GM12865 (cell line): ENCODE measurements around the gene HES1.
"Not testable (repeated sequence)": the region's sequence is repeated elsewhere in the genome, so short reads cannot be mapped to it uniquely, and the experiment has no call there.

Experiments used
- DNase-seq: peaks from one replicate; pipeline ENCODE4 v3.0.0; 2010; ENCODE audit warnings: low read depth
- H3K4me3 ChIP-seq: 2 replicates; pipeline ENCODE4 v1.5.1; 2011; ENCODE audit warnings: mild to moderate bottlenecking, low read depth, low read length, control low read depth
- TF ChIP-seq, protein P1 (sequence below): IDR thresholded peaks from 2 replicates; pipeline ENCODE4 v1.5.1; 2011; ENCODE audit warnings: low read length, control low read depth, low read depth, inconsistent platforms; ENCODE audit not compliant: insufficient read depth; ENCODE audit errors: missing control alignments

Gene HES1

DNA sequence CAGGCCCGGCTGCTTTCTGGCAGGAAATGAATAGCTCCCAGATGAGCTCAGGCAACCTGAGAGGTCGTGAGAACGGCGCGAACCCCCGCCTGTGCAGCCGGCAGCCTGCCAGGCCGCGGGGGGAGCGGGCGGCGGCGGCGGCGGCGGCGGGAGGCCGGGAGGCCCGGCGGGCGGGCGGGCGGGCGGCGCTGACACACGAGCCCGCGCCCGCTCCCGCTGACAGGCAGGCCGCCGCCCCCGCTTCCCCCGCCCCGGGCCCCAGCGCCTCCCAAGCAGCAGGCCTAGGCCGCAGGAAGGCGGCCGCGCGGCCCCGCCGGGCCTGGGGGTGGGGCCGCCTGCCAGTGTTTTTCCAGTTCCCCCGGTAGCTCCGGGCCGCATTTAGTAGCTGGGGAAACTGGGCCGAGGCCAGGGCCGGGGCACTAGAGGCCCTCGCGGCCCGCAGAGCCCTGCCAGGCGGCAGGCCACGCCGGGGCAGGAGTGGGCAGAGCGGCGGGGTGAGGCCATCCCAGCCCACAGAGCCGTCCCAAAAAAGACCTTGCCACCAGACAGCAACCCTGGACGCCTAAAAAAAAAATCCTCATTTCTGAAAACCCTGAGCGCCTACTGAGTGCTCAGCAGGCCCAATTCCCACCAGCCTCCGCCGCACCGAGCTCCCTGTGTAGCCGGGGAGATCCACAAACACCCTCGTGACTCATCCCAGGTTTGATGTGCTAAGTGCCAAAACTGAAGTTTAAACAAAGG lies 5.6 kb downstream of the HES1 start:
- peak; percentile 76 for DNase-seq
- H3K4me3 ChIP-seq, result no peak overlapping the region
- TF ChIP-seq, protein P1, sequence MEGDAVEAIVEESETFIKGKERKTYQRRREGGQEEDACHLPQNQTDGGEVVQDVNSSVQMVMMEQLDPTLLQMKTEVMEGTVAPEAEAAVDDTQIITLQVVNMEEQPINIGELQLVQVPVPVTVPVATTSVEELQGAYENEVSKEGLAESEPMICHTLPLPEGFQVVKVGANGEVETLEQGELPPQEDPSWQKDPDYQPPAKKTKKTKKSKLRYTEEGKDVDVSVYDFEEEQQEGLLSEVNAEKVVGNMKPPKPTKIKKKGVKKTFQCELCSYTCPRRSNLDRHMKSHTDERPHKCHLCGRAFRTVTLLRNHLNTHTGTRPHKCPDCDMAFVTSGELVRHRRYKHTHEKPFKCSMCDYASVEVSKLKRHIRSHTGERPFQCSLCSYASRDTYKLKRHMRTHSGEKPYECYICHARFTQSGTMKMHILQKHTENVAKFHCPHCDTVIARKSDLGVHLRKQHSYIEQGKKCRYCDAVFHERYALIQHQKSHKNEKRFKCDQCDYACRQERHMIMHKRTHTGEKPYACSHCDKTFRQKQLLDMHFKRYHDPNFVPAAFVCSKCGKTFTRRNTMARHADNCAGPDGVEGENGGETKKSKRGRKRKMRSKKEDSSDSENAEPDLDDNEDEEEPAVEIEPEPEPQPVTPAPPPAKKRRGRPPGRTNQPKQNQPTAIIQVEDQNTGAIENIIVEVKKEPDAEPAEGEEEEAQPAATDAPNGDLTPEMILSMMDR, result no peak

DNA sequence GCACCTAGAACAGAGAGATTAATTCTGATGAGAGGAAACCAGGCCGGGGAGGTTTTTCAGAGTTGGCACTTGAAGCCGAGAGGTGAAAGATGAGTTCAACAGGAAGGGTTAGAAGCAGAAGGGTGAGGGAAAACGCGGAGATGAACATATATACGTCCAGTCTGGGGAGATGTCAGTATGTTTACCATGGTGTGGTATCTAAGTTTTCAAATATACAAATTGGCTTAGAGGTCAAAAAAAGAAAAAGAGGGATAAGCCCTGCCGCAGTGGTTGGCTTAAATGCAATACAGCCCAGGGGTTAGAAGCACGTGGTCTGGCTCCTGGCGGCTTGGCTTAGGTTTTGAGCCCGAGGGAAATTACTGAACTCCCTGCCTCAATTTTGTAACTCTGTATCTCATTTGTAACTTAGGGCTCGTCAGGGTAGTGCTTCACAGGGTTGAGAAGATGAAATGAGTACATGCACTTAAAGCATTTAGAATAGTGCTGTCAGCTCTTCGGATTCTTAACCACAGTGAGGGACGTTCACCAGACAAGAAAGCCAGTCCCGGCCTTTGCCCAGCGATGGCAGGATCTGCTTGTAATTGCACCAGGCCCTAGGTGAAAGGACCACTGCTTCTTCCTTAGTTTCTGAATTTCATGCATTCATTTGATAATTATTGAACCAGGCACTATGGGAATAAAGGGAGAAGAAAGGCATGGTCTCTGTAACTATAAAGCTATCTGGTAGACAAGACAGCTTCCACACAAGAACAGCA lies 6.4 kb downstream of the HES1 start:
- no peak overlapping the region for H3K4me3 ChIP-seq
- no peak for DNase-seq
- TF ChIP-seq, protein P1, result no peak

DNA sequence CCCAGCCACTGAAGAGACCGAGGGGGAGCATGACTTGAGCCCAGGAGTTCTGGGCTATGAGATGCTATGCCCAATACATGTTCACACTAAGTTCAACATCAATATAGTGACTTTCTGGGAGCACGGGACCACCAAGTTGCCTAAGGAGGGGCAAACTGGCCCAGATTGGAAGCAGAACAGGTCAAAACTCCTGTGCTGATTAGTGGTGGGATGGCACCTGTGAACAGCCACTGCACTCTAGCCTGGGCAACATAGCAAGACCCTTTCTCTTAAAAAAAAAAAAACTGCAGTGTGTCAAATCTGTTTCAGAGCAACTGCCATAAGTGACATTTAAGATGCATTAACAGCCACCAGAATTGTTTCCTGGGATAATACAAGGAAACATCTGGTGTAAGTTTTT lies 9.8 kb downstream of the HES1 start:
- DNase-seq, result no peak
- TF ChIP-seq, protein P1, result no peak
- no peak overlapping the region for H3K4me3 ChIP-seq

DNA sequence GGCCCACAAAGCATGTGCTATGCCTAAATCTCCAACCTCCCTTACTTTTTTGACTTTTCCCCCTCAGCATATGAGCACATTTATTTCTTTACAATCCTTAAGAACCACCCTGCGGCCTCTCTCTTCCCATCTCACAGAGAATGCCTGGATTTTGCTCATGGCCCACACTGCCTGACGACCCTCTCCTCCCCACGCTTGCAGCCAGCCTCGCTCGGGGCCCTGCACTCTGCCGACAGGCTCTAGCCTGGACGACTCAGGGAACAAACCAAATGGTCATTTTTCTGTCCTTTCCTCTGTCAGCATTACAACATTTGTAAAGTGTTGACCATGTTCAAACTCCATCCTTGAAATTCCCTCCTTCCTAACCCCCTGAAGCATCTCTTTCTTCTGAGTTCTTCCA lies 11.7 kb downstream of the HES1 start:
- no peak overlapping the region for H3K4me3 ChIP-seq
- TF ChIP-seq, protein P1, result no peak
- no peak for DNase-seq

DNA sequence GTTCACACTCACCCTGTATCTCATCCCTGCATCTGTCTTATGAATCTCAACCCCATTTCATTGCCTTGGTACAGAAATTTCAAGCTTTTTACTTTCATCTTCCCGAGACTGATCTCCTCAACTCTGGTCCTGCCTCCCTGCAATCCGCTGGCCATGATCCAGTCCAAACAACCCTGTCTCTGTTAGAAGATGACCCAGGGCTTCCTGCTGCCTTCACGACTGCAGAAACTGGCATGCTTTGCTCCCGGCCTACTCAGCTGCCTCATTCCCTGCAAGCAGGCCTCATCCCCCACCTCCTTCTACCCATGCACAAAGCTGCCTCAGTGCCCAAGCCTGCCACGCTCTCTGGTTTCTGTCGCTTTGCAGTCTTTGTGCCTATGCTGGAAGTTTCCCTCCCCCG lies 12.4 kb downstream of the HES1 start:
- TF ChIP-seq, protein P1, result no peak
- no peak overlapping the region for H3K4me3 ChIP-seq
- DNase-seq, result no peak

DNA sequence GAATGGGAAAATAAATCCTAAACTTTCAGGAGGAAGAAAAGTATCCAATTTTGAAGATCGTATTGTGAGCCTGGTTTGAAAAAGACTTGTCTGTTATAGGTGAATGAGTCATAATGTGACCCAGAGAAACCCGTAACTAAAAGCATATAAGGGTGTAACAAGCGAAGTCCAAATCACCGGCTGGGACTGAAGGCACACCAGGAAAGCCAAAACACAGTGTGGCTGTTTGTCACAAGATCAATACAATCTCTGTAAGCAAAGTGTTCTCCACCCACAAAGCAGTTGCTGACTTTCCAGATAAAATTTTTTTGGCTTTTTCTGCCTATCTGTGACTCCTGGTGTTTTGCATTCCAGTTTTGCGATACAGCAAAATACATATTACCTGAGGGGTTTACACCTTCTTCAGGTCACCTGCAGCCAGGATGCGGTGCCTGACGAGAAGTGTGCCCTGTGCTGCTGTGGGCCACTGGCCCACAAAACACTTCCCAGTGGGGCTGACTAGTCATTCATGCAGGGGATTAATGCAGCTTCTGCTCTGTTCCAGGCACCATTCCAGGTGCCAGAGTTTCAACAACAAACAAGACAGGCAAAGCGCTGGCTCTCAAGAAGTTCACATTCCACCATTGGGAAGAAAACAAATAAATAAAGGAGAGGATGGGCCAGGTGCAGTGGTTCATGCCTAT lies 14.4 kb downstream of the HES1 start:
- DNase-seq, result no peak
- TF ChIP-seq, protein P1, result no peak
- no peak overlapping the region for H3K4me3 ChIP-seq

DNA sequence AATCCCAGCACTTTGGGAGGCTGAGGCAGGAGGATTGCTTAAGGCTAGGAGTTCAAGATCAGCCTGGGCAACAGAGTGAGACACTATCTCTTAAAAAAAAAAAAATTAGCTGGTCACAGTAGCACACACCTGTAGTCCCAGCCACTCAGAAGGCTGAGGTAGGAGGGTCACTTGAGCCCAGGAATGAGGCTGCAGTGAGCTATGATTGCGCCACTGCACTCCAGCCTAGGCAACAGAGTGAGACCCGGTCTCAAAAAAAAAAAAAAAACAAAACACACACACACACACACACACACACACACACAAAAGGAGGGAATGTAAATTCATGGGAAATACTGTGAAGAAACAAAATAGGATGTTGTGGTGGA lies 15.0 kb downstream of the HES1 start:
- not testable (repeated sequence) for H3K4me3 ChIP-seq, DNase-seq
